GM23338 (cell line): Measurements from ENCODE around the gene GSN. TPM values are rescaled to one million over a fixed set of nuclear protein-coding genes. Genes with fewer than 3 reads are reported as not detected.

Experiments
- ATAC-seq: fragments of 200-7000 bp; cut with Tn5 transposase; 3 replicates; pipeline ENCODE4 v1.9.1; 2020
- DNase-seq: peaks from one replicate; pipeline ENCODE4 v3.0.0-alpha.2; 2015; ENCODE audit warnings: low spot score
- H2AFZ ChIP-seq: fragments of 200-600 bp; sonication (generic); 2 replicates; pipeline ENCODE4 v1.8.0; 2016; ENCODE audit warnings: antibody characterized with exemption, mild to moderate bottlenecking, moderate library complexity
- H3F3A ChIP-seq: fragments of 200-600 bp; sonication (generic); replicated peaks from 2 replicates; pipeline ENCODE4 v1.8.0; 2017; ENCODE audit warnings: antibody characterized with exemption, mixed run types, low read depth
- H3K27ac ChIP-seq: fragments of 200-600 bp; sonication (generic); 2 replicates; pipeline ENCODE4 v1.6.1; 2016; ENCODE audit warnings: low read depth
- H3K27me3 ChIP-seq: fragments of 200-600 bp; sonication (generic); 2 replicates; pipeline ENCODE4 v1.8.0; 2016; ENCODE audit warnings: mild to moderate bottlenecking, mixed run types, moderate library complexity; ENCODE audit not compliant: insufficient read depth
- H3K36me3 ChIP-seq: fragments of 200-600 bp; sonication (generic); 2 replicates; pipeline ENCODE4 v1.8.0; 2016; ENCODE audit warnings: mild to moderate bottlenecking; ENCODE audit not compliant: insufficient read depth
- H3K4me1 ChIP-seq: fragments of 200-600 bp; sonication (generic); 2 replicates; pipeline ENCODE4 v1.8.0; 2016; ENCODE audit warnings: mild to moderate bottlenecking, moderate library complexity; ENCODE audit not compliant: insufficient read depth
- H3K4me2 ChIP-seq: fragments of 200-600 bp; sonication (generic); 2 replicates; pipeline ENCODE4 v1.7.1; 2017; ENCODE audit warnings: mixed run types
- H3K4me3 ChIP-seq: fragments of 200-600 bp; sonication (generic); 2 replicates; pipeline ENCODE4 v1.6.1; 2016; ENCODE audit warnings: mixed run types
- H3K79me2 ChIP-seq: fragments of 200-600 bp; sonication (generic); replicated peaks from 2 replicates; pipeline ENCODE4 v1.8.0; 2017; ENCODE audit warnings: mild to moderate bottlenecking; ENCODE audit not compliant: insufficient read depth
- H3K9me2 ChIP-seq: fragments of 200-600 bp; sonication (generic); 2 replicates; pipeline ENCODE4 v1.8.0; 2017; ENCODE audit not compliant: insufficient read depth
- H4K20me1 ChIP-seq: fragments of 200-600 bp; sonication (generic); replicated peaks from 2 replicates; pipeline ENCODE4 v1.8.0; 2017; ENCODE audit warnings: mild to moderate bottlenecking; ENCODE audit not compliant: insufficient read depth
- H3K27ac Mint-ChIP-seq: 2 replicates; pipeline ENCODE4 v1.8.0; 2020; ENCODE audit warnings: inconsistent platforms, mild to moderate bottlenecking, moderate library complexity, mixed read lengths
- H3K27me3 Mint-ChIP-seq: 3 replicates; pipeline ENCODE4 v1.8.0; 2022; ENCODE audit warnings: low read depth, mild to moderate bottlenecking, moderate library complexity, mixed read lengths, inconsistent platforms; ENCODE audit not compliant: insufficient read depth, poor library complexity
- H3K36me3 Mint-ChIP-seq: 3 replicates; pipeline ENCODE4 v1.8.0; 2021; ENCODE audit warnings: low read depth, mild to moderate bottlenecking, inconsistent platforms, moderate library complexity, mixed read lengths
- H3K4me1 Mint-ChIP-seq: 3 replicates; pipeline ENCODE4 v1.8.0; 2020; ENCODE audit warnings: mild to moderate bottlenecking, inconsistent platforms, mixed read lengths
- H3K4me3 Mint-ChIP-seq: 3 replicates; pipeline ENCODE4 v1.8.0; 2021; ENCODE audit warnings: moderate library complexity, mild to moderate bottlenecking, inconsistent platforms, mixed read lengths
- H3K9me3 Mint-ChIP-seq: 3 replicates; pipeline ENCODE4 v1.8.0; 2020; ENCODE audit warnings: moderate library complexity, mild to moderate bottlenecking, inconsistent platforms, mixed read lengths
- CTCF ChIP-seq, 2 experiments: fragments of 200-600 bp in 1 of 2; sonication (generic) in 1 of 2; conservative IDR thresholded peaks; 2 replicates each; pipeline versions ENCODE4 v1.5.1 to v1.6.1; 2016 to 2017; ENCODE audit warnings: antibody characterized with exemption in 2 of 2, low read depth in 2 of 2, mild to moderate bottlenecking in 2 of 2, moderate library complexity in 1 of 2
- ETS1 ChIP-seq: IDR thresholded peaks from 2 replicates; pipeline ENCODE4 v1.6.1; 2016; ENCODE audit warnings: antibody characterized with exemption
- EZH2 ChIP-seq: fragments of 200-600 bp; sonication (generic); IDR thresholded peaks from one replicate; pipeline ENCODE4 v1.8.0; 2017; ENCODE audit warnings: antibody characterized with exemption, mild to moderate bottlenecking, low read depth; ENCODE audit not compliant: unreplicated experiment
- JUNB ChIP-seq: IDR thresholded peaks from one replicate; pipeline ENCODE4 v1.6.1; 2016; ENCODE audit warnings: antibody characterized with exemption; ENCODE audit not compliant: unreplicated experiment
- NANOG ChIP-seq: IDR thresholded peaks from 2 replicates; pipeline ENCODE4 v1.6.1; 2016; ENCODE audit warnings: antibody characterized with exemption, borderline replicate concordance
- POLR2AphosphoS5 ChIP-seq: IDR thresholded peaks from 2 replicates; pipeline ENCODE4 v1.6.1; 2016; ENCODE audit warnings: antibody characterized with exemption, low read depth
- REST ChIP-seq: IDR thresholded peaks from one replicate; pipeline ENCODE4 v1.6.1; 2018; ENCODE audit warnings: antibody characterized with exemption; ENCODE audit not compliant: unreplicated experiment
- STAT1 ChIP-seq: IDR thresholded peaks from one replicate; pipeline ENCODE4 v1.6.1; 2016; ENCODE audit warnings: antibody characterized with exemption; ENCODE audit not compliant: unreplicated experiment
- ZNF114 ChIP-seq: fragments of 250-450 bp; sonication (Bioruptor Pico); IDR thresholded peaks from 2 replicates; pipeline ENCODE4 v1.5.0; 2020; ENCODE audit warnings: mild to moderate bottlenecking, moderate library complexity
- ZNF331 ChIP-seq: fragments of 250-450 bp; sonication (Bioruptor Pico); IDR thresholded peaks from 2 replicates; pipeline ENCODE4 v1.5.0; 2020; ENCODE audit warnings: low read depth, mild to moderate bottlenecking, moderate library complexity
- polyA plus RNA-seq: library from polyadenylated mRNA; unstranded; fragments of >200 nt; fragmentation: Nextera tagmentation; extraction: Ambion mirVana; gene quantifications from 2 replicates; pipeline ENCODE4 v1.2.1, GENCODE V29; 2016
- total RNA-seq: library from RNA; depleted of rRNA; stranded (reverse); fragments of >200 nt; shearing (Covaris generic); gene quantifications from 2 replicates; pipeline ENCODE4 v1.2.3, GENCODE V29; 2014

Gene GSN
- total and polyA plus RNA-seq, 2 experiments from 2014 or later, result 30.2 to 85.7 TPM

- TF ChIP-seq REST (no peak), CTCF (conservative IDR thresholded peaks at IDR 0.05; ENCODE audit: low read depth in 2 of 2) (no peak), ZNF114 (CRISPR knock-in tag) (no peak), EZH2 (no peak), JUNB (no peak), ZNF331 (CRISPR knock-in tag) (no peak), NANOG (no peak), ETS1 (no peak), POLR2AphosphoS5 (no peak)
Measured at GRCh38 chr9:121360601-121361374, 92.8 kb downstream of the GSN start (continued).

GRCh38 chr9:121362813-121363621, 95.1 kb downstream of the GSN start:
- ATAC-seq (no peak), DNase-seq (no peak)
- Mint-ChIP-seq H3K27ac (no peak overlapping the region), H3K4me1 (peaks cover 10% of the 10 kb centered on the region), H3K4me3 (no peak overlapping the region), H3K9me3 (no peaks in the 10 kb centered on the region), H3K27me3 (no peaks in the 10 kb centered on the region), H3K36me3 (no peaks in the 10 kb centered on the region)
- Histone ChIP-seq H3K27ac (no peak overlapping the region), H3K4me3 (no peak overlapping the region), H3K9me2 (no peaks in the 10 kb centered on the region), H3K36me3 (no peaks in the 10 kb centered on the region), H3F3A (no peaks in the 10 kb centered on the region), H3K79me2 (peaks cover 21% of the 10 kb centered on the region), H4K20me1 (no peaks in the 10 kb centered on the region), H3K4me2 (no peak overlapping the region), H2AFZ (no peak overlapping the region), H3K27me3 (no peaks in the 10 kb centered on the region), H3K4me1 (peaks cover 11% of the 10 kb centered on the region; the same call in 1 of the 2 replicates)
- TF ChIP-seq NANOG (no peak), ZNF114 (CRISPR knock-in tag) (no peak), STAT1 (no peak), REST (no peak), ZNF331 (CRISPR knock-in tag) (no peak)
